ENCODE measurements around the gene GJD3. TPM values are rescaled to one million over a fixed set of nuclear protein-coding genes. Genes with fewer than 3 reads are reported as not detected.

The GJD3 gene
- polyA plus RNA-seq, 3 donors: not detected

DNA sequence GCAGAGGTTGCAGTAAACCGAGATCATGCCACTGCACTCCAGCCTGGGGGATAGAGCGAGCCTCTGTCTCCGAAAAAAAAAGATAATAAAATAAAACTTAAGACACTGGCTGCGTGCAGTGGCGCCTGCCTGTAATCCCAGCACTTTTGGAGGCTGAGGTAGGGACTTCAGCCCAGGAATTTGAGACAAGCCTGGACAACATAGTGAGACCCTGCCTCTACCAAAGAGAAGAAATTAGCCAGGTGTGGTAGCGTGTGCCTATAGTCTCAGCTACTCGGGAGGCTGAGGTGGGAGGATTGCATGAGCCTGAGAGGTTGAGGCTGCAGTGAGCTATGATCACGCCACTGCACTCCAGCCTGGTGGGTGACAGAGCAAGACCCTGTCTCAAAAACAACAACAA, 28.9 kb downstream of the GJD3 start:
- H3K9me3 ChIP-seq (replicated peaks in 1 of 2; ENCODE audit: control insufficient read depth in 1 of 2, insufficient read depth in 1 of 2, low read length in 2 of 2): no peaks in the 10 kb centered on the region
- H3K36me3 ChIP-seq (replicated peaks in 1 of 2; ENCODE audit: control insufficient read depth in 1 of 2, insufficient read depth in 2 of 2, low read length in 2 of 2): peaks cover 21 to 27% of the 10 kb centered on the region in 2 donors
- H3K4me2 ChIP-seq (replicated peaks; ENCODE audit: extremely low read depth, low read length, poor library complexity, severe bottlenecking): no peak overlapping the region
- Mint-ChIP-seq H3K27me3 (ENCODE audit: low read depth in 3 of 3) (peaks cover 0 to 4% (median 1%) of the 10 kb centered on the region in 3 donors), H3K36me3 (peaks cover 51 to 76% of the 10 kb centered on the region in 2 donors), H3K4me1 (peaks cover 94% of the 10 kb centered on the region), H3K4me3 (no peak overlapping the region), H3K27ac (peak overlapping the region; percentile 92 to 100 (median 97)), H3K9me3 (peaks cover 0 to 4% (median 0%) of the 10 kb centered on the region in 7 donors)
- peaks cover 100% of the 10 kb centered on the region for H3K79me2 ChIP-seq (ENCODE audit: insufficient read depth, low read length)
- peak overlapping the region; percentile 73 to 88 for H3K27ac ChIP-seq (ENCODE audit: low read depth in 1 of 2, low read length in 2 of 2)
- TF ChIP-seq, protein P1, sequence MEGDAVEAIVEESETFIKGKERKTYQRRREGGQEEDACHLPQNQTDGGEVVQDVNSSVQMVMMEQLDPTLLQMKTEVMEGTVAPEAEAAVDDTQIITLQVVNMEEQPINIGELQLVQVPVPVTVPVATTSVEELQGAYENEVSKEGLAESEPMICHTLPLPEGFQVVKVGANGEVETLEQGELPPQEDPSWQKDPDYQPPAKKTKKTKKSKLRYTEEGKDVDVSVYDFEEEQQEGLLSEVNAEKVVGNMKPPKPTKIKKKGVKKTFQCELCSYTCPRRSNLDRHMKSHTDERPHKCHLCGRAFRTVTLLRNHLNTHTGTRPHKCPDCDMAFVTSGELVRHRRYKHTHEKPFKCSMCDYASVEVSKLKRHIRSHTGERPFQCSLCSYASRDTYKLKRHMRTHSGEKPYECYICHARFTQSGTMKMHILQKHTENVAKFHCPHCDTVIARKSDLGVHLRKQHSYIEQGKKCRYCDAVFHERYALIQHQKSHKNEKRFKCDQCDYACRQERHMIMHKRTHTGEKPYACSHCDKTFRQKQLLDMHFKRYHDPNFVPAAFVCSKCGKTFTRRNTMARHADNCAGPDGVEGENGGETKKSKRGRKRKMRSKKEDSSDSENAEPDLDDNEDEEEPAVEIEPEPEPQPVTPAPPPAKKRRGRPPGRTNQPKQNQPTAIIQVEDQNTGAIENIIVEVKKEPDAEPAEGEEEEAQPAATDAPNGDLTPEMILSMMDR (IDR thresholded peaks at IDR 0.05): no peak
- 100% methylated on average over 3 of the region's 8 CpGs for WGBS (ENCODE audit: insufficient coverage)
- no peaks in the 10 kb centered on the region for H3K27me3 ChIP-seq (ENCODE audit: control insufficient read depth in 2 of 2, insufficient read depth in 2 of 2, low read length in 2 of 2)
- peaks cover 100% of the 10 kb centered on the region in 2 donors for H3K4me1 ChIP-seq (ENCODE audit: control insufficient read depth in 1 of 2, insufficient read depth in 2 of 2, low read length in 2 of 2)
- H3K4me3 ChIP-seq (replicated peaks in 1 of 3; ENCODE audit: low read depth in 2 of 3, low read length in 3 of 3): peak overlapping the region in 1 of 3 experiments; percentile 58
- DNase-seq: no peak
- H3K9ac ChIP-seq (ENCODE audit: insufficient read depth, low read length, poor library complexity, severe bottlenecking): no peak overlapping the region
- no peak overlapping the region for H2AFZ ChIP-seq (ENCODE audit: insufficient read depth, low read depth, low read length, poor library complexity, severe bottlenecking)
- intact Hi-C loops (cut with micrococcal nuclease): no loop called here
- H4K20me1 ChIP-seq (ENCODE audit: insufficient read depth, low read length): peaks cover 14% of the 10 kb centered on the region

DNA sequence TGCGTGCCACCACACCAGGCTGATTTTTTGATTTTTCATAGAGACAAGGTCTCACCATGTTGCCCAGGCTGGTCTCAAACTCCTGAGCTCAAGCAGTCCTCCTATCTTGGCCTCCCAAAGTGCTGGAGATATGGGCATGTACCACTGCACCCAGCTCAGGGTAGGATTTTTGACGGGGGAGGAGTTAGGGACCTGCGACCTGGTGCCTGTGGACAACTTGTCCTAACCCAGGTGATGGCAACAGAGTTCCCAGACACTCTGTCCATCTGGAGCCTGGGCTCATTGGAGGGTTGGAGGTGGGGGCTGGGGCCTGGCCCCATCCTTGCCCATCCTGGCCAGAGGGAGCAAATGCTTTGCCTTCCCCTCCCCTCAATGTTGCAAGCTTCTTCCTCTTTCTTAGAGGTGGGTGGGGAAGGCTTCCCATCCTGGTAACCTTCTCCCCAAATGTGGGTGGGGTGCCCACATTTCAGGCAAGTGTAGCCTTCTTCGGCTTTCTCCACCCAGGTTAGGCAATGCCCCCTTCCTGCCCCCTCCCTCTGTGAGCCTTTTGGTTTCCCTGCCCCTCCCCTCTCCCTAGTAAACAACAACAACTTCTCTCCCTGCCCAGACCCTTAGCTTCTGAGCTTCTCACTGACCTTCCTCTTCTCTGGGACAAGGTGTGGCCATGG, 30.6 kb downstream of the GJD3 start:
- Histone ChIP-seq H3K4me2 (replicated peaks; ENCODE audit: extremely low read depth, low read length, poor library complexity, severe bottlenecking) (peak overlapping the region; percentile 73), H2AFZ (ENCODE audit: insufficient read depth, low read depth, low read length, poor library complexity, severe bottlenecking) (no peak overlapping the region), H3K4me3 (replicated peaks in 1 of 3; ENCODE audit: low read depth in 2 of 3, low read length in 3 of 3) (peak overlapping the region in 1 of 3 experiments; percentile 58), H3K4me1 (ENCODE audit: control insufficient read depth in 1 of 2, insufficient read depth in 2 of 2, low read length in 2 of 2) (peaks cover 100% of the 10 kb centered on the region in 2 donors), H3K79me2 (ENCODE audit: insufficient read depth, low read length) (peaks cover 100% of the 10 kb centered on the region), H3K9ac (ENCODE audit: insufficient read depth, low read length, poor library complexity, severe bottlenecking) (peak overlapping the region; percentile 34), H4K20me1 (ENCODE audit: insufficient read depth, low read length) (peaks cover 3% of the 10 kb centered on the region), H3K9me3 (replicated peaks in 1 of 2; ENCODE audit: control insufficient read depth in 1 of 2, insufficient read depth in 1 of 2, low read length in 2 of 2) (no peaks in the 10 kb centered on the region), H3K27me3 (ENCODE audit: control insufficient read depth in 2 of 2, insufficient read depth in 2 of 2, low read length in 2 of 2) (no peaks in the 10 kb centered on the region), H3K27ac (ENCODE audit: low read depth in 1 of 2, low read length in 2 of 2) (peak overlapping the region; percentile 73 to 88), H3K36me3 (replicated peaks in 1 of 2; ENCODE audit: control insufficient read depth in 1 of 2, insufficient read depth in 2 of 2, low read length in 2 of 2) (peaks cover 14 to 16% of the 10 kb centered on the region in 2 donors)
- peak; percentile 57 to 81 (median 69) for DNase-seq
- Mint-ChIP-seq H3K27me3 (ENCODE audit: low read depth in 3 of 3) (peaks cover 0 to 4% (median 0%) of the 10 kb centered on the region in 3 donors), H3K36me3 (peaks cover 43 to 70% of the 10 kb centered on the region in 2 donors), H3K9me3 (peaks cover 0 to 4% (median 0%) of the 10 kb centered on the region in 7 donors), H3K4me3 (peak overlapping the region; percentile 48 to 58), H3K4me1 (peaks cover 92% of the 10 kb centered on the region), H3K27ac (peak overlapping the region; percentile 92 to 100 (median 97))
- intact Hi-C loops (cut with micrococcal nuclease): no loop called here
- WGBS (ENCODE audit: insufficient coverage): 41% methylated on average over 2 of the region's 4 CpGs
- TF ChIP-seq, protein P1 (IDR thresholded peaks at IDR 0.05): no peak

Data from CD14-positive monocyte (primary cell).